GM21825 (cell line): Measurements from ENCODE around the gene UGT1A1.

Source experiments
- ATAC-seq: cut with Tn5 transposase; IDR thresholded peaks from one replicate; pipeline ENCODE4 v1.9.1; 2021; ENCODE audit warnings: mild to moderate bottlenecking, moderate library complexity; ENCODE audit not compliant: unreplicated experiment

UGT1A1 gene

GRCh38 chr2:233794128-233794658, 34.1 kb downstream of the UGT1A1 start:
- ATAC-seq, result no peak

GRCh38 chr2:233795735-233796171, 35.7 kb downstream of the UGT1A1 start:
- no peak for ATAC-seq

GRCh38 chr2:233796254-233796653, 36.2 kb downstream of the UGT1A1 start:
- ATAC-seq, result no peak

- ATAC-seq, result no peak
Observed at GRCh38 chr2:233798335-233799086, 38.4 kb downstream of the UGT1A1 start.

- no peak for ATAC-seq
Observed at GRCh38 chr2:233799087-233799665, 39.1 kb downstream of the UGT1A1 start.

- no peak for ATAC-seq
Observed at GRCh38 chr2:233799716-233800115, 39.6 kb downstream of the UGT1A1 start.

- ATAC-seq, result no peak
Observed at GRCh38 chr2:233800208-233800607, 40.1 kb downstream of the UGT1A1 start.

- no peak for ATAC-seq
Observed at GRCh38 chr2:233801357-233802131, 41.5 kb downstream of the UGT1A1 start.

GRCh38 chr2:233802132-233802815, 42.2 kb downstream of the UGT1A1 start:
- no peak for ATAC-seq

GRCh38 chr2:233803292-233803911, 43.3 kb downstream of the UGT1A1 start:
- no peak for ATAC-seq

GRCh38 chr2:233803994-233804393, 43.9 kb downstream of the UGT1A1 start:
- no peak for ATAC-seq

GRCh38 chr2:233807215-233807865, 47.3 kb downstream of the UGT1A1 start:
- no peak for ATAC-seq

- no peak for ATAC-seq
Observed at GRCh38 chr2:233807966-233808935, 48.2 kb downstream of the UGT1A1 start.

GRCh38 chr2:233810385-233810784, 50.3 kb downstream of the UGT1A1 start:
- ATAC-seq, result no peak

- ATAC-seq, result no peak
Observed at GRCh38 chr2:233811087-233811486, 51.0 kb downstream of the UGT1A1 start.

- no peak for ATAC-seq
Observed at GRCh38 chr2:233811732-233812131, 51.7 kb downstream of the UGT1A1 start.

GRCh38 chr2:233813236-233814055, 53.4 kb downstream of the UGT1A1 start:
- ATAC-seq, result no peak
